RWPE1 (cell line): ENCODE measurements around the gene ABLIM2.

Experiments used
- CTCF ChIA-PET: fragments of 350-600 bp; sonication (Branson Sonifier 250); formaldehyde crosslinking; extraction: SDS; loops from one replicate; lab custom pipeline; 2021; lab: Yijun Ruan, JAX
- POLR2A ChIA-PET: fragments of 400-600 bp; formaldehyde crosslinking; extraction: SDS; loops from one replicate; lab custom pipeline; 2020; ENCODE audit warnings: antibody characterized with exemption; ENCODE audit not compliant: low non-redundant PET; lab: Yijun Ruan, JAX
- DNase-seq: peaks from one replicate; pipeline ENCODE4 v3.0.0; 2012; ENCODE audit warnings: low spot score
- H3K27ac ChIP-seq: fragments of 450-650 bp; 2 replicates; pipeline ENCODE4 v1.5.1; 2017
- CTCF ChIP-seq: fragments of 450-650 bp; conservative IDR thresholded peaks from 2 replicates; pipeline ENCODE4 v1.5.1; 2017; ENCODE audit warnings: low read depth, mild to moderate bottlenecking

Gene ABLIM2

GRCh38 chr4:8053688-8054449 is 104.7 kb downstream of the ABLIM2 start:
- POLR2A ChIA-PET: no interaction called here
- no peak for DNase-seq
- no peak overlapping the region for H3K27ac ChIP-seq
- TF ChIP-seq CTCF: no peak
- CTCF ChIA-PET: no interaction called here

DNA sequence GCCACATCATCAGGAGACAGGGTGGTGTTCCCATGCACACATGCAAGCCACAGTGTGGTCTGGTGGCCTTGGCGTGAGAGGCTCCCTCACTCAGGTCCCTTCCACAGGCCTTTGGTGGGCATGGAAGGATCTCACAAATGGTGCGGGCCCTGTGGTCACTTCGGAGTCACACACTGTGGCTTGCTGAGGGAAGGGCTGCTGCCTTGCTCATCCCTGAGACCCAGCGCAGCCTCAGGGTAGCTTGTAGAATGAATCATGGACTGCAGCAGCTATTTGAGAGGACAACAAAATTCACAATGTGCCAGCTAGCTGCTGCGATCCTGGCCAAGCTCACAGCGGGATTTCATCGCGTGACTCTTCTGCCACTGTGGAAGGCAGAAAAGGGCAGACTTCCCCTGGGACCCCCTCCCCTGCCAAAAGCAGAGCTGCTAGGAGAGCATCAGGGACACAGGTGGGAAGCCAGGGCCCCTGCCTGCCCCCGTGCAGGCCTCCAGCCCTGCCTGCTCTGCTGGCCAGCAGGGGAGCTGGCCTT is 106.4 kb downstream of the ABLIM2 start:
- ChIA-PET POLR2A (no interaction called here), CTCF (interaction anchor here (0.7 kb wide), 1 partner anchor 291 kb away, joined by 3 read pairs; no protein-coding TSS in a partner anchor)
- H3K27ac ChIP-seq: no peak overlapping the region
- no peak for DNase-seq
- TF ChIP-seq CTCF: no peak

- no peak for TF ChIP-seq CTCF
- H3K27ac ChIP-seq: no peak overlapping the region
- DNase-seq: no peak
- ChIA-PET CTCF (interaction anchor here (0.7 kb wide), 1 partner anchor 291 kb away, joined by 3 read pairs; no protein-coding TSS in a partner anchor), POLR2A (no interaction called here)
These were observed 107.0 kb downstream of the ABLIM2 start for GRCh38 chr4:8051644-8052043.

GRCh38 chr4:8050555-8051206 is 107.9 kb downstream of the ABLIM2 start:
- no peak for TF ChIP-seq CTCF
- H3K27ac ChIP-seq: 0 out of 2 replicates have a peak overlapping the region, but pooled peaks have one; percentile 5
- ChIA-PET CTCF (no interaction called here), POLR2A (no interaction called here)
- DNase-seq: no peak

DNA sequence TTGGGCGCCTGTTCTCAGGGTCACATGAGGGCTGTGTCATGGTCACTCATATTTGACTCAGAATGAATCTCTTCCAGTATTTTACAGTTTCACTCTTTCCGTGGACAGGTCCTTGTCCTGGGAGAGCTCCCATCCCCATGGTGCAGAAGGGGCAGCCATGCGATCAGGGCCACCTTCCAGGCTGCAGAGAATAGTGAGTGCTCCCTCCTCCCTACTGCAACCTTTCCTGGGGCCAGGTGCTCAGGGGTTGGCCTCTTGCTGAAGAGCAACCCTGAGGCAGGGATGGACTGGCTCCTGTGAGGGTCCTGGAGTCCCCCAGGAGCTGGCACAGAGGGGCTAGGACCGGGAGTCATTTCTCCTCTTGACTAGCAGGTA is 108.4 kb downstream of the ABLIM2 start:
- no peak overlapping the region for H3K27ac ChIP-seq
- TF ChIP-seq CTCF: no peak
- DNase-seq: no peak
- POLR2A ChIA-PET: no interaction called here
- CTCF ChIA-PET: no interaction called here

DNA sequence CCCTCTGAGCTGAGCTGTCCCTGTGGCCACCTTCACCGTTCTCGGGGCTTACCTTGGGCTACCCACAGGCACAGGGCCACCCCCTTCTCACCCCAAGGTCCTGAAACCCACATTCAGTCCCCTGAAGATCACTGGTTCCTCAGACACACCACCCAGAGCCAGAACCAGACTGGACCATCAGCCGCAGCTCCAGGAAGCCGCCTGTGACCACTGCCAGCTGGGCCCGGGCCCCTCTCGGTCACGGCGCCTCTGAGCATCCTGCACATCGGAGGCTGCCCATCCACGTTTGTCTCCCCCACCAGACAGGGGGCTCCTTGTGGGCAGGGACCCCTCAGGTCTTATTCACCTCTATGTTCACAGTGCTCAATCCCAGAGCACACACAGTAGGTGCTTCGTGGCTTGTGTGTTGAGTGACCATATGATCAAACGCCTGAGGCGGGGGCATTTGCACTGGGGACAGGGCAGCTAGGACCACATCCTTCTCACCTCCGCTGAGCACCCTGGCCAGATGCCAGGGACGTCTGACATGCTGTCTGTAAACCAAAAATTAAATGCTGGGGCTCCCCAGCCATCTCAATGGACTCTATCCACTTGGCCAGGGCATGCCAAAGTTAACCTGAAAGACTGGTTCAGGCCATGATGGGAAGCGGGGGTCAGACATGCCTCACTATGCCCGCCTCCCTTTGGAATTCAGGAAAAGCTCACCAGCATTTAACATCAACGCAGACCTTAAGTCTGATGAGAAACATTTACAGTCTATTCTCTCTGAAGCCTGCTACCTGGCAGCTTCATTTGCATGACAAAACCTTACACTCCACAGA is 109.5 kb downstream of the ABLIM2 start:
- H3K27ac ChIP-seq: no peak overlapping the region
- CTCF ChIA-PET: no interaction called here
- POLR2A ChIA-PET: no interaction called here
- TF ChIP-seq CTCF: no peak
- DNase-seq: no peak
